Measurements from ENCODE around the gene GP1BB. TPM values are rescaled to one million over a fixed set of nuclear protein-coding genes. Genes with fewer than 3 reads are reported as not detected.
"Not testable (repeated sequence)": the region's sequence is repeated elsewhere in the genome, so short reads cannot be mapped to it uniquely, and the experiment has no call there.

GP1BB gene
- polyA plus RNA-seq (2013, experiment 1 of 2; ENCODE audit: insufficient read length): 16.8 TPM
- 24.6 TPM for polyA plus RNA-seq (2013, experiment 2 of 2; ENCODE audit: insufficient read length)

DNA sequence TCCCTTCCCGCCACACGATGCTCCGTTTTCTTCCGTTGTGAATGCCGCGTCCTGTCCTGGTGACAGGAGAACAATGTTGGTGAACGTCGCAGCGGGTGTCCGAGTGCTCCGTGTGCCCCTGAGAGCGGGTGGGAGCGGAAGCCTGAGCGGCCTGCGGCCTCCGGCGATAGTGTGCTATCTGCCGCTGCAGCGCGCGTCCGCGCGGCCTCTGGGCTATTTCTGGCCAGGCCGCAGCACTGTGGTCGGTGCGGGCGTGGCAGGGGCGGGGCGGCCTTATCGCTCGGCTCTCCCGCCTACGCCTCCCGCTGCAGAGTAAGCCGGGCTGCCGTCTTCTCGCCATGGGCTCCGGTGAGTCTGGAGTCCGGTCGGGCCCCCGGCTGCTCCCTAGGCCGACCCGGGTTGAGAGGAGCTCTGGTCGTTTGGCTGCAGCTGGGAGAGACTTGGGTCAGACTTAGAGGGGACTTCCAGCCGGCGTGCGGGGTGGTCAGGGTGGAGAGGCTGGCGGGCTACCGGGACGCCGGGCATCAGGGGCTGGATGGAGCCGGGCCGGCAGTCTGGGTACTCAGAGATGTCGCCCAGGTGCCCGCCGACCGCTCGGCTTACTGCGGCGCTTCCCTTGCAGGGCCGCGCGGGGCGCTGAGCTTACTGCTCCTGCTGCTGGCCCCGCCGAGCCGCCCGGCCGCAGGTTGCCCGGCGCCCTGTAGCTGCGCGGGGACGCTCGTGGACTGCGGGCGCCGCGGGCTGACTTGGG is at the start of gene GP1BB:
TSS of gene GP1BB (plus strand) at position 308 of the 751 bp plus-strand sequence. CDS start at position 339, 31 bp downstream.
- no peak for DNase-seq

DNA sequence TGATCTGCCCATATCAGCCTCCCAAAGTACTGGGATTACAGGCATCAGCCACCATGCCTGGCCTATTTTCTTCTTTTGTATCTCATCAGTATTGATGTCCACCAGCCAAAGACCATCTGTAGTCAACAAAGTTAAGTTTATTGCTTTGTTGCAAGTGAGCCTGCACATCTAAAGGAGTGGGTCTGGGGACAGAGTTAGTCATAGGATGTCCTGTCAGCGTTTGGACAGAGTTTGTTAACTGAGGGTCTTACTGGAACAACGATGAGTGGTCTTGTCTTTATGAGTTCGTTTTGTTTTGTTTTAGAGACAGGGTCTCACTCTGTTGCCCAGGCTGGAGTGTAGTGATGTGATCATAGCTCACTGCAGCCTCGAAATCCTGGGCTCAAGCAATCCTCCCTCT is 49.7 kb upstream of the GP1BB start:
- DNase-seq: no peak

DNA sequence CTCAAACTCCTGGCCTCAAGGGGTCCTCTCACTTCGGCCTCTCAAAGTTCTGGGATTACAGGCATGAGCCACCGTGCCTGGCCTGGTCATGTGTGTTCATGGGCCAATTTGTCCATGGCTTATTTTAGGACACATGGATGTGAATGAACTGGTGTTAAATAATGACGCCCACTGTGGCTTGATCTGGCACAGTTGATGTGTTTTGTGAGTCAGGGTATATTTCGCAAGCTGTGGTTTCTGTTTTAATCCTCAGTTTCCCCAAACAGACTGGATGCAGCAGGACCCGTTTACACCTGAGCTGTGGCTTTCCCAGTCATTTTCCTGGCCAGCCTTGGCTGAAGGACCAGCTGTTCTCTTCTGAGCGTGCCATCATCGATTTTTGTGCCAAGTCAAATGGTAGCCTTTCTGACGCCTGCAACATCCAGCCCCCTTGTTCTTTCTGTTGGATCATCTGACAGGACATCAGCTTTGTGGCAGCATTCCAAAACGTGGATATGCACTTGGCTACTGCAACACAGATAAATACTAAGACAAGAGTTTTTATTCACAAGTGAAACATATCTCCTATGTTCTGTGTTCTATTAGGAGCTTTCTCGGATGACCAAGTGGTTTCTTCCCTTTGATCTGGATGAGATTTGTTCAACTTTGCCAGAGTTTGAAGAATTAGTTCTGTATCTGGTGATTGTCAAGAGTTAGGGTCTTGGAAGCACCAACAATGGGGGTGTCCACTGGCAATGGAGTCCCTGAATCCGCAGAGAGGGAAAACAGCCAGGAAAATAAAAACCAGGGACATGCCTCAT is 49.0 kb upstream of the GP1BB start:
- DNase-seq: peak; percentile 15

DNA sequence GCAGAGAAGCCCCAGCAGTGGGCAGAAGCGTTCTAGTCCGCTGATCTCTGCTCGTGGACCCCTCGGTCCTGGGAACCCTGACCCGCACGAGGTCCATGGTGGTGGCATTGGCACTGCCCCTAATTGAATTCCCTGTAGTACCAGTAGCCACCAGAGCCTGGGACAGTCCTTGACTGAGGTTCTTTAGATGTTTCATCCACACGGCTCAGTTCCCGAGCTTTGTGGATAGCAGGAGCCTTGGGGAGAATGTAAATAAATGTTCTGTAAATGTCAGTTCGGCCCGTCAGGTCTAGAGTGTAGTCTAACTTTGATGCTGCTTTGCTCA is 48.4 kb upstream of the GP1BB start:
- DNase-seq: no peak

DNA sequence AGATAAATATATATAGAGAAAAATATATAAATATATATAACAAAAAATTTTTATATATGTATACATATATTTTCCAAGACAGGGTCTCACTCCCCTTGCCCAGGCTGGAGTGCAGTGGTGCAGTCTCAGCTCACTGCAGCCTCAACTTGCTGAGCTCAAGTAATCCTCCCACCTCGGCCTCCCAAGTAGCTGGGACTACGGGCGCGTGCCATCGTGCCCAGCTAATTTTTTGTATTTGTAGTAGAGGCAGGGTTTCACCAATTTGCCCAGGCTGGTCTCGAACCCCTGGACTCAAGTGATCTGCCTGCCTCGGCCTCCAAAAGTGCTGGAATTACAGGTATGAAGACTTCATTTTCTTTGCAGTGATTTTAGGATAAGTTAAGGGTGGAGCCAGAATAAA is 47.9 kb upstream of the GP1BB start:
- DNase-seq: no peak

DNA sequence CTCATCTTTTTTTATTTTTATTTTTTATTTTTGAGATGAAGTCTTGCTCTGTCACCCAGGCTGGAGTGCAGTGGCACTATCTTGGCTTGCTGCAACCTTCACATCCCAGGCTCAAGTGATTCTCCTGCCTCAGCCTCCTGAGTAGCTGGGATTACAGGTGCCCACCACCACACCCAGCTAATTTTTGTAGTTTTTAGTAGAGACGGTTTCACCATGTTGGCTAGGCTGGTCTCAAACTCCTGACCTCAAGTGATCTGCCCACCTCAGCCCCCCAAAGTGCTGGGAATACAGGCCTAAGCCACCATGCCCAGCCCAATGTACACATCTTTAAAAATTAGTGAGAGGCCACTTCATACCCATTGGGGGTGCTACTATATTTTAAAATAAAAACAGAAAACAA is 46.9 kb upstream of the GP1BB start:
- not testable (repeated sequence) for DNase-seq

DNA sequence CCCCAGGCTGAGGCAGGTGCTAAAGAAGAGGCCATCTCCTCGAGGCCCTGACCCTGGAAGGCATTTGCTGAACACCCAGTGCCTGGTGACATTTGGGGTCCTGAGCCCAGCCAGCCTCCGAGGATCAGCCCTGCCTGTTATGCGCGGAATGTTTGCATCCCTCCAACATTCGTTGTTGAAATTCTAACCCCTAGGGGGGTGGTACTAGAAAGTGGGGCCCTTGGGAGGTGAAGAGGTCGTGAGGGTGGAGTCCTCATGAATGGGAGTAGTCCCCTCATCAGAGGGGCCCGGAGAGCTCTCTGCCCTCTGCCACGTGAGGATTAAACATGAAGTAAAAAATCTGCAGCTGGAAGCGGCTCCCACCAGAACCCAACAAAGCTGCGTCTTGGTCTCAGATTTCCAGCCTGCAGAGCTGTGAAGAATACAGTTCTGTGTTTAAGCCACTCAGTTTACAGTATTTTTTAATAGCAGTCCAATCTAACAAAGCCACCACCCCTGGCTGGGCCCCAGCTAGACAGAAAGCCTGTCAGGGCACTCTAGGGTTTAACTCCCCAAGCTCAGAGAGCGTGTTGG is 44.3 kb upstream of the GP1BB start:
- DNase-seq: no peak

DNA sequence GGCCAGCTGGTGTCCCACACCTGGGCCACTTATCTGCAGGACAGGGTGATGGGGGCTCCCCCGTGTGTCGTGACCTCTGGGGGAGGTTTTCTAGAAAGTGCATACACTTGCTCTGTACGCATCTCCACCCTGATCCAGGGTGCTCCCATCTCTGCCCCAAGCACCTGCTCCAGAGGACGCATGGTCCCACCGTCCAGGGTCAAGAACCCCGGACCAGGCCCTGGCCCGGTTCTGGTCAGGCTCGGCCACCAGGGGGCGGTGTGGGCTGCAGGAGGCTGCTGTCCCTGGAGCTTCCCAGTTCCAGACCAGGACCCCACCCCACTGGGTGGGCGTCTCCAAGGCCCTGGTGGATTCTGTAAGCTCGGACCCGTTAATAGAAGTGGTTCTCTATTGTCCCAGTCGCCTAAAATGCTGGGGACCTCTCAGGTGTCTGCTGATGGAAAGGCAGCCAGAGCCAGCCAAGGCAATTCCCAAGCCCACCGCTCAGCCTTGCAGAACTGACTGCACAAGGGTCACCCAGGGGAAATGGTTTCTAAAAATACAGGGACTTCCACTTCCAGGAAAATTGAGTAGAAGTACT is 43.7 kb upstream of the GP1BB start:
- no peak for DNase-seq

DNA sequence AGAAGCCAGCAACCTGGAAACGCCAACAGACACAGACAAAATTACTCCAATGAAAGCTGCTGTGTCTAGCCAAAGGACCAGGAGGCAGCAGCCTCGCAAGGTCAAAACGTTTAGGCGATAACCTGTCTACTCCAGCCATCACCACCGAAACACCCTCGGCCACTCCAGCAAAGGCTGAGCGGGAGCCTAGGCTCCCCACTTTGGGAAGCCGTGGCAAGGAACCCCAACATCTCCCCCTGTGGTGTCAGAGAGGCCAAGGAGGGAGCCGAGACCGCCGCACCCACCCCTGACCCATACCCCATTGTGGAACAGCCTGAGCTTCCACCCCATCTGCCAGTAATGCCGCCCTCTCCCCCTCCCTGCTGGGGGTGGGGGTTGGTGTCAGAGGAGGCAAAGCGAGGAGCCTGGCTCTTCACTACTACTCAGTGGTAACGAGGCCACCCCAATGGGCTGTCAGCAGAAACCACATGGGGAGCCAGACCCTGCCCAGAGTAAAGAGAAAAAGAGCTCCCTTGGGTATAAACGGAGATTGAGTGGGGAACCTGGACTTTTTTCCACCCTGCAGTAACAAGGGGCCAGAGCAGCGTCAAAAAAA is 43.0 kb upstream of the GP1BB start:
- no peak for DNase-seq

DNA sequence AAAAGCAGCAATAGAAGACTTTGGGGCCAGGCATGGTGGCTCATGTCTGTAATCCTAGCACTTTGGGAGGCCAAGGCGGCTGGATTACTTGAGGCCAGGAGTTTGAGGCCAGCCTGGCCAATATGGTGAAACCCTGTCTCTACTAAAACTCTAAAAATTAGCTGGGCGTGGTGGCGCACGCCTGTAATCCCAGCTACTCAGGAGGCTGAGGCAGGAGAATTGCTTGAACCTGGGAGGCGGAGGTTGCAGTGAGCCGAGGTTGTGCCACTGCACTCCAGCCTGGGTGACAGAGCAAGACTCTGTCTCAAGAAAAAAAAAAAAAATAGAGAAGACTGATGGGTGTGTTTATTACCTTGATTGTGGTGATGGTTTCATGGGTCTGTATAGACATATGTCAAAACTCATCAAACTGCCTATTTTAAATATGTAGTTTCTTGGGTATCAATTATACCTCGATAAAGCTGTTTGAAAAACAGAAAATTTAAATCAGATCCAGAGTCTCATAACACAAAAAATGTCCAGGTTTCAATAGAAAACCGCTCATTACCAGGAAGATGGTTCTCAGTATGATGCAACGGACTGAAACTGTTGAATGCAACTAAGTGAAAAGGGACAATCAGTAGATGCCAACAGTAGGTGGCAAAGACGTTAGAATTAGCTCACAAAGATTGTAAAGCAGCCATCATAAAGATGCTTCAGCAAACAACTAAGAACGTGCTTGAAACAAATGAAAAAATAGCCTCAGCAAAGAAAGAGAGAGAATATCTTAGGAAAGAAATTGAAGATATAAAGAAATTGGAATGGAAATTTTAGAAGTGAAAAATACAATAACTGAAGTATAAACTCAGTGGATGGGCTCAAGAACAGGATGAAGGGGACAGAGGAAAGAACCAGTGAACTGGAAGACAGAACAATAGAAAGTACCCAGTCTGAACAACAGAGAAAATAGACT is 42.2 kb upstream of the GP1BB start:
- DNase-seq: no peak

DNA sequence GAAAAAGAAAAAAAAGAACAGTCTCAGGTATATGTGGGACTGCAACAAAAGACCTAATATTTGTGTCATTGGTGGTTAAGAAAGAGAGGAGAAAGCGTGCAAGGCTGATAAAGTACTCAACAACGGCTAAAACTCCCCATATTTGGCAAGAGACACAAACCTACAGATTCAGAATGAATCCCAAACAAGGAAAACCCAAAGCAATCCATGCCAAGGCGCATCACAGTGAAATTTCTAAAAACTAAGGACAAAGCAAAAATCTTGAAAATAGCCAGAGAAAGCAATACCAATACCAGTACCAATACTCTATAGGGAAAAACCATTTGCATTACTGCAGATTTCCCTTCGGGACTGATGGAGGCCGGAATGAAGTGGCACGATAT is 41.5 kb upstream of the GP1BB start:
- no peak for DNase-seq

DNA sequence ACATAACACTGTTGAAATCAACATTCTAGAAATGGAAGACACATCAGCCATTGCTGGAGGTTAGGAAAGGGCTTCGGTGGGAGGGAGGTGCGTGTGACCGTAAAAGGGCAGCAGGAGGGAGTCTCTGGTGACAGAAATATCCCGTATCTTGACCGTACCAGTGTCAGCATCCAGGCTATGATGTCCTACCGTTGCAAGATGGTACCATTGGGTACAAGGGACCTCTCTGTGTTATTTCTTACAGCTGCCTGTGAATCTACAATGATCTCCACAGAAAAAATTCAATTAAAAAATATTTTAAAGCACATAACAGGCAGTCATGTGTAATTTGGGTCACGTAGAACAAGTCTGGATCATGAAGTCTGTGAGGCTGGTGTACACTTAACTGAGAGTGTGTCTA is 36.4 kb upstream of the GP1BB start:
- no peak for DNase-seq

DNA sequence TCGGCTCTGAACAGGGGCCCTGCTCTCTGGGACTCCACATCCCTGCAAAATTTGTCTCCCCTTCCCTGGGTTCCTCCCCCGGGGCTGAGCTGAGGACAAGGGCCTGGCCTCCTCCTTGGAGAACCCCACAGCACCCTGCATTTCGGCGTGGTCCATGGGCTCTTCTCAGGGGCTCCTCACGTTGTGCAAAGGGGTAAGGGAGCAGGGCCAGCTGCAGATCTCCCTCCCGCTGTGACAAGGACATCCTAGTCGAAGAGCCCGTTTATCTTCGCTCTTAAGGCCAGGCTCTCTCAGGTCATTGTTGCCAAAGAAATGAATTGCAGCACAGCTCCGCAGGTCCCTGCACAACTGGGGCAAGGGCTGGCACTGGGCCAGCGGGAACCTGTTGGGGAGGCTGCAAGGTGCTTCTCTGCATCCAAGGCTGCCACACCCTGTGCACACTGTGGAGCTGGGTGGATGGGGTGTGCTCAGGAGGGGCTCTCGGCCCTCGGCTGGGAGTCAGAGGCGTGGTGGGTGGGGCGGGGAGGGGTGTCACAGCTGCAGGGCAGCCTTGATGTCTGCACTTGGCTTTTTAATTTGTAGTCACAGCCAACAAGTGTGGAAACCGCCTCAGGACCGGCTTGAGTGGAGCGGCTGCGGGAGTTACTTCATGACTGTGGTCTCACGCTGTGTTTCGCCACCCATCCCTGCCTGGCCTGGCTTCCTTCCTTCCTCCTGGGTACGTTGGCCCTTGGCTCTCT is 35.6 kb upstream of the GP1BB start:
- no peak for DNase-seq

DNA sequence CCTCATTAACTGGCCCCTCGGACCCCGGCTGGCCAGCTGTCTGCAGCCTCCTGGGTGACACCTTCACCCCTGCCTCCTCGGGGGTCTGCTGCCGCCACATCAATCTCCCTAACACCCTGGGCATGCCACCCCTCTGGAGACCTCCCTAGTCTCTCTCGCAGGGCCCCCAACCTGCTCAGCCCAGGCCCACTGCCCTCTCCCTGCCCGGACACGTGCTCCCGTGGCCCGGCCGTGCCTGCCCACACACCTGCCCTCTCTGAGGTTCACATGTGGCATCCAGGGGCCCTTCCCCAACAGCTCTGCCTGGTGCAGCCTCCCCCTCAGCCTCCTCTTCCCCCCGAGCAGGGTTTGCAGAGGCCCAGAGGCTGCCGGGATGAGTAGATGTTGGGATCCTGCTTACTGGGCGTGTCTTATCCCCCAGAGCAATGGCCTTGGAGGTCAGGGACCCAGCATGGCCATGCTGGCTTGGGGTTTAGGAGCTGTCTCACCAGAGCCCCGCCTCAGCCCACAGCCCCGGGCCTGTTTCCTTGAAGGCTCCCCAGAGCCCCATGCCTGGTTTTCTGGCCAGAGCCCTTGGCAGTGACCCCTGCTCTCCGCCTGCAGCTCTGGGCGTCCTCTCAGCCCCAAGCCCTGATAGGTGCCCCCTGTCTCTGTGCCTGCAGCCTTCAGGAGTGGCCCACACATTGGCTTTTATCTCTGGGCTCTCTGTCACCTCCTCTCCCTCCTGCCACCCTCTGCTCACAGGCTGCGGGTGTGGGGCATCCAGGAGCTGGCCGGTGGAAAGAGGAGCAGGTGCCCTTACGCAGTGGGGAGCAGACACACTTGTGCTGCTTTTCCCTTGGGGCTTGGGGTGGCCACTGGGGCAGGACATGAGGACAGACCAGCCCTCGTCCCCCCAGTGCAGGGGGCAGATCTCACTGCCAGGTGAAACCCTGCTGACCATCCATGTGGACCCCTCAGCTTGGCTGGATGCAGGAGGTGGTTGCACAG is 34.7 kb upstream of the GP1BB start:
- DNase-seq: no peak

DNA sequence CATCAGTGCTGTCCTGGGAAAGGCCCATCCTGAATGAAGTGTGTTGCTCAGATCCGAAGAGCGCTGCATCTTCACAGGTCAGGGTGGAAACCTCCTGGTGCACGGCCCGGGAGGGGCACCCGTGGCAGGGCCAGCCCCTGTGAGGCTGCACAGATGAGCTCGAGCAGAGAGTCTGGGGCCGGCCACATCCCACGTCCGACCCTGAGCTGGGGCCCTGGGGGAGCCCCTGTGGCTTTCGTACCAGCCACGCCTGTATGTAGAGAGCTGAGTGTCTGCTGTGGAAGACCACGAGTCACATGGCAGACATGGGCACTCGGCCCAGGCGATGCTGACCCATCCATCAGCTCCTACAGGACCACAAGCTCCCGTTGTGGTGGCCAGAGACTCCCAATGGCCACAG is 33.9 kb upstream of the GP1BB start:
- no peak for DNase-seq

DNA sequence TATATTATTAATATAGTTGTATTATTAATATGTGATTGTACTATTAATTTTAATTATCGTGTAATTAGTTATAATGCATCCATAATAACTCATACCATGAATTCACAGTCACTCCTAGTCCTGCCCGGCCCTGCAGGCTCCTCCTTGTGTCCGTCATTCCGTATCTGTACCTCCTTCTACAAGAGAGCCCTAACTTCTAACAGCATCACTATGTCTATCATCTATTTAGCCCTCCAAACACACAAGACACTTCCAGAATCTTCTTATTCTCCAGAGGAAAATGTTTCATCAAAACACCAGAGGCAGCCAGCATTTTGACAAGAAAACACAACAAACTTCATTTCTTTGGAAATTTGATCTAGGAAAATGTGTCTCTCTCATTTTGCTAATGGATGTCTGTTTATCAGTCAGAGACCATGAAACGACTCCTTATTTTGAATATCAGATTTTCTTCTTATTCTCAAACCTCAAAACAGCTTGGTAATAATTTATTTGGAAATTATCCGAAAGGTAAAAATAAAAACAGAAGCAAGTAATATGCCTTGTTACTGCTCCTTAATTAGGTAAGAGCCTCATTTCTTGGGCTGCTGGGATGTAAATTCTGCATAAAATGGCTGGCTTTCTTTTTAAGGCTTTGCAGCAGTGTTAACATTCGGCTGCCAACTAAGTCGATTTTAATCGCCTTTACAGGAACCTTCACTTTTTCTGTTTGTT is 32.2 kb upstream of the GP1BB start:
- no peak for DNase-seq

DNA sequence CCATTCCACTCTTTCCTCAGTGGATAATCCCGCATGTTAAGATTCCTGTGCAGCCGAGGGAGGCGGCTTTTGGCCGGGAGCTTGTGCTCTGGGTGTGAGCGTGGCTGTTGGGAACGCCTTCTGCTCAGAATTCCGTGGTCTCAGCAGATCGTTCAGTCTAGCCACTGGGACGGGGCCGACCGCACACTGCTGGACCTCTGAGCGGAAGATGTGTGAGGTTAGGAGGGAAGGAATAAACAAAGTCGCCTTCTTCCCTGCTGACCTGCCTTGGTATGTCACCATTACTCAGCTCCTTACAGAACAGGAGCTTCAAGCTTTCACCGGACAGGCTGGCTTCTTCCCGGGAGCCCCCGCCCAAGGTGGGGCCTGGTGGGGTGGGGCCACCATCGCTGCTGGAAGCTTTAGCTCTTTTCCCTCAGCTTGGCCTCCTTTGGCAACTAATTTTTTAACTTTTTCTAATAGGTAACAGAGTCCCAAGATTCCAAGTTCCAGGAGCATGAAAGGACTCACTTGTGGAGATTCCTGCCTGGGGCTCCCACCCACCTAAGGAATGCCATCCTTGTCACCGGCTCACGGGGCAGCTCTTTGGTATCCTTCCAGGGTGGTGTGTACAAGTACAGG is 31.5 kb upstream of the GP1BB start:
- DNase-seq: peak; percentile 79

DNA sequence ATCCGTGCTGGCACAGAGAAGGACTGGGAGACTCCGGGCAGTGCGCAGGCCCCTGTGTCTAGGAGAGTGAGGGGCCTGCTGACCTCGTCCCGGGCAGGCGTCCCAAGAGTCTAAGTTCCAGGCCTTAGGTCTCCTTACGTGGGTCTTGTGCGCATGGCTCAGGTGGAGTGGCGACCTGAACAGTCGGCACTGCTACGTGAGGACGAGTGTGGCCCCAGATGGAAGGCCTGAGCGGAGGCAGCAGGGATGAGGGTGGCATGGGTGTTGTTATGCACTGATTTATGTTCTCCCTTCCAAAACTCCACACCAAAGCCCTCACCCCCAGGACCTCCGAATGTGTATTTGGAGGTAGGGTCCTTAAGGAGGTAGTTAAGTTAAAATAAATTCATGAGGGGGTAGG is 29.8 kb upstream of the GP1BB start:
- DNase-seq: no peak

Data from fibroblast of skin of back (primary cell).